ENCODE measurements around the gene FAM193B.

- TF ChIP-seq CTCF (conservative IDR thresholded peaks at IDR 0.05; ENCODE audit: low read depth, low read length), result no peak
- no peak for TF ChIP-seq EZH2 (IDR thresholded peaks at IDR 0.05; ENCODE audit: borderline replicate concordance, low read depth, low read length, poor library complexity, severe bottlenecking)
These were observed 23.0 kb downstream of the FAM193B start for GRCh38 chr5:177531209-177531940.
